Ishikawa (cell line): ENCODE measurements around the gene EFEMP2.

Experiments used
- CEBPB ChIP-seq: IDR thresholded peaks from 2 replicates; pipeline ENCODE4 v1.6.1; 2012
- CREB1 ChIP-seq: IDR thresholded peaks from 2 replicates; pipeline ENCODE4 v1.6.1; 2012; ENCODE audit warnings: low read depth
- EGR1 ChIP-seq: IDR thresholded peaks from 2 replicates; pipeline ENCODE4 v1.6.1; 2012
- FOXM1 ChIP-seq: IDR thresholded peaks from 2 replicates; pipeline ENCODE4 v1.6.1; 2012; ENCODE audit warnings: low read depth, borderline replicate concordance
- MAX ChIP-seq: IDR thresholded peaks from 2 replicates; pipeline ENCODE4 v1.6.1; 2012
- NFIC ChIP-seq: IDR thresholded peaks from 2 replicates; pipeline ENCODE4 v1.6.1; 2012
- RAD21 ChIP-seq: IDR thresholded peaks from 2 replicates; pipeline ENCODE4 v1.6.1; 2012; ENCODE audit warnings: low read depth
- REST ChIP-seq: IDR thresholded peaks from 2 replicates; pipeline ENCODE4 v1.6.1; 2012; ENCODE audit warnings: low read depth, mild to moderate bottlenecking
- TAF1 ChIP-seq: IDR thresholded peaks from 2 replicates; pipeline ENCODE4 v1.6.1; 2012; ENCODE audit warnings: low read depth, mild to moderate bottlenecking
- TEAD4 ChIP-seq: IDR thresholded peaks from 2 replicates; pipeline ENCODE4 v1.6.1; 2012
- USF1 ChIP-seq: IDR thresholded peaks from 2 replicates; pipeline ENCODE4 v1.6.1; 2012
- YY1 ChIP-seq: IDR thresholded peaks from 2 replicates; pipeline ENCODE4 v1.6.1; 2012; ENCODE audit warnings: low read depth
- ZBTB7A ChIP-seq: IDR thresholded peaks from 2 replicates; pipeline ENCODE4 v1.6.1; 2012; ENCODE audit warnings: low read depth

Gene EFEMP2

GRCh38 chr11:65868076-65868667, 4.4 kb downstream of the EFEMP2 start:
- no peak for TF ChIP-seq RAD21
- no peak for TF ChIP-seq CEBPB
- no peak for TF ChIP-seq REST
- TF ChIP-seq EGR1, result no peak
- no peak for TF ChIP-seq MAX
- no peak for TF ChIP-seq FOXM1
- no peak for TF ChIP-seq NFIC
- no peak for TF ChIP-seq CREB1
- no peak for TF ChIP-seq TAF1
- no peak for TF ChIP-seq TEAD4

GRCh38 chr11:65867284-65868071, 5.1 kb downstream of the EFEMP2 start:
- TF ChIP-seq REST, result no peak
- no peak for TF ChIP-seq EGR1
- TF ChIP-seq NFIC, result no peak
- no peak for TF ChIP-seq CEBPB

- TF ChIP-seq ZBTB7A, result no peak
- TF ChIP-seq TEAD4, result no peak
- TF ChIP-seq CREB1, result no peak
- TF ChIP-seq TAF1, result no peak
- no peak for TF ChIP-seq USF1
- TF ChIP-seq CEBPB, result no peak
Measured at GRCh38 chr11:65866509-65867283, 5.9 kb downstream of the EFEMP2 start.

- no peak for TF ChIP-seq ZBTB7A
Measured at GRCh38 chr11:65865550-65866172, 6.9 kb downstream of the EFEMP2 start.

GRCh38 chr11:65864706-65865471, 7.7 kb downstream of the EFEMP2 start:
- TF ChIP-seq CEBPB (no peak), YY1 (no peak), USF1 (no peak), CREB1 (no peak), TAF1 (no peak), ZBTB7A (no peak), REST (no peak)
